ENCODE results near the gene ZFYVE19.
A peak's percentile ranks its signal among the peaks of the same experiment; 100 is the strongest.

The ZFYVE19 gene

DNA sequence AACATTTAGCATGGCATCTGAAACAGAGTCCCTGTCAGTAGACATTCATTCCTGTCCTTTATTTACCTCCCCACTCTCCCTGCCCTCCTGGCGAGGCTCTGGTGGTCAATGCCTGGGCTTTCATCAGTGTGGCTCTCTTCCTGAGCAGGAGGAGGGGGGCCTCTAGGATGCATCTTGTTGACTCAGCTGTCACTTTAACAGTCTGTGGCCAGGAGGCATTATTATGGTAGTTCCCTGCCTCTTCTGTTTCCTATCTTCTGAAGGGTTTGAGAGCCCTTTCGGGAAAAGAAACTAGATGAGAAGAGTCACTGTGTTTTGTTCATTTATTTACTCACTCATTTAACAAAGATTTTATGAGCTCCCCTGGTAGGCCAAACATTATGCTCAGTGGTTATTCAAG lies 24.0 kb downstream of the ZFYVE19 start:
- Histone ChIP-seq H3K9ac (ENCODE audit: low read length in 5 of 5) (no peak overlapping the region), H3K4me1 (ENCODE audit: control insufficient read depth in 5 of 5, insufficient read depth in 5 of 5, low read length in 5 of 5) (no peaks in the 10 kb centered on the region), H3K27ac (ENCODE audit: low read depth, low read length) (no peak overlapping the region), H3K27me3 (ENCODE audit: control insufficient read depth in 5 of 5, insufficient read depth in 4 of 5, low read length in 5 of 5) (peaks cover 0 to 6% (median 0%) of the 10 kb centered on the region in 5 donors), H3K9me3 (ENCODE audit: control insufficient read depth in 5 of 5, low read length in 5 of 5) (no peaks in the 10 kb centered on the region), H3K36me3 (ENCODE audit: control insufficient read depth in 5 of 5, insufficient read depth in 5 of 5, low read length in 5 of 5) (no peaks in the 10 kb centered on the region), H3K4me3 (ENCODE audit: low read depth in 1 of 5, low read length in 5 of 5) (no peak overlapping the region)

DNA sequence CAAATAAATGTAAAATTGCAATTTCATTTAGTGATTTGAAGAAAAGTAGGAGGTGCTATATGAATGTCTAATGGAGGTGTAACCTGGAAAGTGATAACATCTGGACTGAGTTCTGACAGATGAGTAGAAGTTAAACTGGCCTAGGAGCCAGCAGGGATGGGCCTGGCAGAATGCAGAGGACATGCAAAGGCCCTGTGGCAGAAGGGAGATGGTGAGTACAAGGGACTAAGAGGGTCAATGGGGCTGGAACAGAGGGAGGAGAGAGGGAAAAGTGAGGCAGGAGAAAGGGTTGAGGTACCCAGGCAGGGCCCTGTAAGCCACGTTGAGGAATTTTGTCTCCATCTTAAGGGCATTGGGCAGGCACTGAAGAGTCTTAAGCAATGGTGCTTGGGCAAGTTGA lies 25.0 kb downstream of the ZFYVE19 start:
- Histone ChIP-seq H3K27ac (ENCODE audit: low read depth, low read length) (no peak overlapping the region), H3K27me3 (ENCODE audit: control insufficient read depth in 5 of 5, insufficient read depth in 4 of 5, low read length in 5 of 5) (peaks cover 0 to 6% (median 0%) of the 10 kb centered on the region in 5 donors), H3K9me3 (ENCODE audit: control insufficient read depth in 5 of 5, low read length in 5 of 5) (no peaks in the 10 kb centered on the region), H3K36me3 (ENCODE audit: control insufficient read depth in 5 of 5, insufficient read depth in 5 of 5, low read length in 5 of 5) (no peaks in the 10 kb centered on the region), H3K4me1 (ENCODE audit: control insufficient read depth in 5 of 5, insufficient read depth in 5 of 5, low read length in 5 of 5) (no peaks in the 10 kb centered on the region), H3K4me3 (ENCODE audit: low read depth in 1 of 5, low read length in 5 of 5) (no peak overlapping the region), H3K9ac (ENCODE audit: low read length in 5 of 5) (no peak overlapping the region)

DNA sequence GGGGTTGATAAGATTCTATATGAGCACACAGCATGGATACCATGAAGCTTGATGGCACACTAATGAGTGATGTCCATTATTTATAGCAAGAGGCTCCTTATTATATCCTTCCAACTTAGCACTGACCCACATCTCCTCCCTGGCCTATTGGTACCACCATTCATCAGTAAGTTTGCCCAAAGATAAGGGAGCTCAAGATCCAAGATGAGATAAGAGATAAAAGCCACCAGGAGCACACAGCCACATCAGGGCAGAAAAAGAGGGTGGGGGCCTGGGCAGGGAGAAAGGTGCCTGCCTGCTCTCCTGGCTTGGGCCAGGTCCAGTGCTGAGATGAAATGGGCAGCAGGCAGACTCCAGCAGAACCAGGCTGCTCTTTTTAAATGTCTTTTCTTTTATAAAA lies 26.0 kb downstream of the ZFYVE19 start:
- no peaks in the 10 kb centered on the region for H3K9me3 ChIP-seq (ENCODE audit: control insufficient read depth in 5 of 5, low read length in 5 of 5)
- H3K9ac ChIP-seq (ENCODE audit: low read length in 5 of 5) = no peak overlapping the region
- no peak overlapping the region for H3K4me3 ChIP-seq (ENCODE audit: low read depth in 1 of 5, low read length in 5 of 5)
- H3K4me1 ChIP-seq (ENCODE audit: control insufficient read depth in 5 of 5, insufficient read depth in 5 of 5, low read length in 5 of 5) = no peaks in the 10 kb centered on the region
- H3K36me3 ChIP-seq (ENCODE audit: control insufficient read depth in 5 of 5, insufficient read depth in 5 of 5, low read length in 5 of 5) = no peaks in the 10 kb centered on the region
- peaks cover 0 to 6% (median 0%) of the 10 kb centered on the region in 5 donors for H3K27me3 ChIP-seq (ENCODE audit: control insufficient read depth in 5 of 5, insufficient read depth in 4 of 5, low read length in 5 of 5)
- no peak overlapping the region for H3K27ac ChIP-seq (ENCODE audit: low read depth, low read length)

DNA sequence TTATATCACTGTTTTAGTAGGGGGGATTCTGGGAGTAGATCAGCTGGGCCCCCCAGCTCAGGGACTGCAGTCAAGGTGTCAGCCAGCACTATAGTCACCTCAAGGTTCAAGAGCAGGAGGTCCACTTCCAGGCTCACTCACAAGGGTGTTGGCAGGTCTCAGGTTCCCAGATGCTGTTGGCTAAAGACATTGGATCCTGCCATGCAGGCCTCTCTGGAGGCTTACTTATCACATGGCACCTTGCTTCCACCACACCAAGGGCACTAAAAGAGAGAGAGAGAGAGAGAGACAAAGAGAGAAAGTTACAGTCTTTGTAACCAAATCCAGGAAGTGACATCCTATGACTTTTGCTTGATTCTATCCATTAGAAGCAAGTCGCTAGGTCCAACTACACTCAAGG lies 29.1 kb downstream of the ZFYVE19 start:
- Histone ChIP-seq H3K4me1 (ENCODE audit: control insufficient read depth in 5 of 5, insufficient read depth in 5 of 5, low read length in 5 of 5) (no peaks in the 10 kb centered on the region), H3K9me3 (ENCODE audit: control insufficient read depth in 5 of 5, low read length in 5 of 5) (no peaks in the 10 kb centered on the region), H3K27ac (ENCODE audit: low read depth, low read length) (no peak overlapping the region), H3K27me3 (ENCODE audit: control insufficient read depth in 5 of 5, insufficient read depth in 4 of 5, low read length in 5 of 5) (no peaks in the 10 kb centered on the region), H3K36me3 (ENCODE audit: control insufficient read depth in 5 of 5, insufficient read depth in 5 of 5, low read length in 5 of 5) (no peaks in the 10 kb centered on the region), H3K4me3 (ENCODE audit: low read depth in 1 of 5, low read length in 5 of 5) (no peak overlapping the region), H3K9ac (ENCODE audit: low read length in 5 of 5) (no peak overlapping the region)

DNA sequence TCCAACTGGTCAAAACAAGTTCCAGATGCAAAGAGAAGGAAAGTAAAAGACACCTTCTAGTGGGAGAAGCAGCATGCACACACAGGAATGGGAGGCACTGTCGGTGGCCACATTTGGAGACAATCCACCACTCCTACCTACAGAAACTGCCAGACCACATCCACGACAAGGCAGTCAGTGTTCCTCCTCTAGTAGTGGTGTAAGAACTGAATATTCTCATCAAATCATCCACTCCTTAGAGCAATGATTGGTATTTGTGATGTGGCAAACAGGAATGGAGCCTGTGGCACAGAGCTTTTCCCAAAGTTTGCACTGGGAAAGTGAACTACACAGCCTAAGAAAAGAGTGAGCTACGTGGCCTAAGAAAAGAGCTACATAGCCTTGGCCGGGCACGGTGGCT lies 31.9 kb downstream of the ZFYVE19 start:
- Histone ChIP-seq H3K36me3 (ENCODE audit: control insufficient read depth in 5 of 5, insufficient read depth in 5 of 5, low read length in 5 of 5) (no peaks in the 10 kb centered on the region), H3K27me3 (ENCODE audit: control insufficient read depth in 5 of 5, insufficient read depth in 4 of 5, low read length in 5 of 5) (peaks cover 0 to 8% (median 3%) of the 10 kb centered on the region in 5 donors), H3K4me3 (ENCODE audit: low read depth in 1 of 5, low read length in 5 of 5) (no peak overlapping the region), H3K4me1 (ENCODE audit: control insufficient read depth in 5 of 5, insufficient read depth in 5 of 5, low read length in 5 of 5) (peaks cover 0 to 5% (median 3%) of the 10 kb centered on the region in 5 donors), H3K9me3 (ENCODE audit: control insufficient read depth in 5 of 5, low read length in 5 of 5) (no peaks in the 10 kb centered on the region), H3K9ac (ENCODE audit: low read length in 5 of 5) (no peak overlapping the region), H3K27ac (ENCODE audit: low read depth, low read length) (no peak overlapping the region)

DNA sequence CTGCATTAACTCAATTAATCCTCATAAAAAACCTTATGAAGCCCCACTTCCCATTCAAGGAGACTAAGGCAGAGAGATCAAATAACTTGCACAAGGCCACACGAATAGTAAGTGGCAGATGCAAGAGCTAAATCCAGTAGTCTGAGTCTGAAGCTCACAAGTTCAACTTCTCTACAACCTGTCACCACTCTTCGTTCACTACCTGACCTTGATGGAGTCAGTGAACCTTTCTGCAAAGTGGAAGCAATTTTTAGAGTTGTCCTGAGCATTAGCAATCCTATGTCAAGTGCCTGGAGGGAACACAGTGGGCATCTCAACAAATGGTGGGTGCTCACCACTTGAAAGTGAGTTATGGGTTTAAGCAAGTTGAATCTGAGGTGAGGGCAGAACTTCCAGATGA lies 34.9 kb downstream of the ZFYVE19 start:
- Histone ChIP-seq H3K27me3 (ENCODE audit: control insufficient read depth in 5 of 5, insufficient read depth in 4 of 5, low read length in 5 of 5) (peaks cover 0 to 20% (median 15%) of the 10 kb centered on the region in 5 donors), H3K4me3 (ENCODE audit: low read depth in 1 of 5, low read length in 5 of 5) (no peak overlapping the region), H3K9me3 (ENCODE audit: control insufficient read depth in 5 of 5, low read length in 5 of 5) (no peaks in the 10 kb centered on the region), H3K9ac (ENCODE audit: low read length in 5 of 5) (no peak overlapping the region), H3K4me1 (ENCODE audit: control insufficient read depth in 5 of 5, insufficient read depth in 5 of 5, low read length in 5 of 5) (peaks cover 1 to 22% (median 17%) of the 10 kb centered on the region in 5 donors), H3K36me3 (ENCODE audit: control insufficient read depth in 5 of 5, insufficient read depth in 5 of 5, low read length in 5 of 5) (no peaks in the 10 kb centered on the region), H3K27ac (ENCODE audit: low read depth, low read length) (no peak overlapping the region)

DNA sequence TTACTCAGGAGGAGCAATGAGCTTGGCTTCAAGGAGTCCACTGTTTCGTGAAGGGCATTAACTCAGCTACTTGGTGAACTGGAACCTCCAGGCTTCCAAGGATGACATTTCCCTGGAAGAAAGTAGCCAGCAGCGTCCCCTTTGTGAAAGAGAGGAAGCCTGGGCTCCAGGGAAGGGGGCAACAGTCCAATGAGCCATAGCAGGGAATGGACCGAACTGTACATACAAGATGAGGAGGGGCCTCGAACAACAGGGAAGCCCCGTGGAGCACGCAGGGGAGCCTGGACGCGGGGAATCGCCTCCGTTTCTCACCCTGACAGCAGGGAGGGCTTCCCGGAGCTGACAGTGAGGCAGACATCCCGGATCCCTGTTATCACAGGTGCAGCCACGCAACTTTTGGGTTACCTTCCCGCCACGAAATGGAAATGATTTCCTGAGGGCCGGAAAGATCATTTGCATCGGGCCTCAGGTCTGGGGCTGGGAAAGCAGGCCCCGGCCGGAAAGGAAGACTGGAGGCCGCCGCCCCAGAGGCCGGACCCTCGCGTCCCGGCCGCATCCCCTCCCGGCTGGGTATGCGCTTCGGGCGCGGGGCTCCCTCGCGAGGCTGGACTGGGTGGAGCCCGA lies 36.5 kb downstream of the ZFYVE19 start:
- Histone ChIP-seq H3K9me3 (ENCODE audit: control insufficient read depth in 5 of 5, low read length in 5 of 5) (no peaks in the 10 kb centered on the region), H3K27me3 (ENCODE audit: control insufficient read depth in 5 of 5, insufficient read depth in 4 of 5, low read length in 5 of 5) (peaks cover 0 to 20% (median 15%) of the 10 kb centered on the region in 5 donors), H3K27ac (ENCODE audit: low read depth, low read length) (no peak overlapping the region), H3K4me3 (ENCODE audit: low read depth in 1 of 5, low read length in 5 of 5) (peak overlapping the region in 4 of 5 donors; percentile 8 to 67 (median 34)), H3K9ac (ENCODE audit: low read length in 5 of 5) (peak overlapping the region in 1 of 5 donors; percentile 32), H3K36me3 (ENCODE audit: control insufficient read depth in 5 of 5, insufficient read depth in 5 of 5, low read length in 5 of 5) (no peaks in the 10 kb centered on the region), H3K4me1 (ENCODE audit: control insufficient read depth in 5 of 5, insufficient read depth in 5 of 5, low read length in 5 of 5) (peaks cover 1 to 35% (median 20%) of the 10 kb centered on the region in 5 donors)

DNA sequence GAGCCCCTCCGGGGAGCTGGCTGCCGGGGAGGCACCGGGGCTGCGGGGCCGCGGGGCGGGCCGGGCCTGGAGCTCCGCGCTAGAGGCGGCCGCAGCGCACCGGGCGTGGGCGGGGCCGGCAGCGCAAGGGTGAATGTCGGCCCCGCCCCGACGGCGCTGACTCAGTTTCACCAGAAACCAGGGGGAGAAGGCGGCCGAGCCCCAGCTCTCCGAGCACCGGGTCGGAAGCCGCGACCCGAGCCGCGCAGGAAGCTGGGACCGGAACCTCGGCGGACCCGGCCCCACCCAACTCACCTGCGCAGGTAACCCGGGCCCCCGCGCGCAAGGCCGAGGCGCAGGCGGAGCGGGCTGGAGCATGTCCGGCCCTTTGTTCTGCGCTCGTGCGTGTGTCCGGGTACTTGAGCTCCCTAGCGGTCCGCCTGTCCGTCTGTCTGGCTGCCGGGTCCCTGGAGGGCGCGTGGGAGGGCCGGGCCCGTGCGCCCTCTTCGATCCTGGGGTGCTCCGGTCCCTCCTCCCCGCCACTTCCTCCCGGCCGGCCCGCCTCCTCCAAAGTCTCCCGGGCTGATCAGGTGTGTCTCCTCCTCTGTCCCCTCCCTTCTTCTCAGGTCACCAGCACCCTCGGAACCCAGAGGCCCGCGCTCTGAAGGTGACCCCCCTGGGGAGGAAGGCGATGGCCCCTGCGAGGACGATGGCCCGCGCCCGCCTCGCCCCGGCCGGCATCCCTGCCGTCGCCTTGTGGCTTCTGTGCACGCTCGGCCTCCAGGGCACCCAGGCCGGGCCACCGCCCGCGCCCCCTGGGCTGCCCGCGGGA lies 37.2 kb downstream of the ZFYVE19 start, which contains the start of gene SPINT1:
SPINT1 (plus strand) TSS at position 164 of the 811 bp plus-strand sequence; CDS start at position 671, 507 bp downstream.
- Histone ChIP-seq H3K36me3 (ENCODE audit: control insufficient read depth in 5 of 5, insufficient read depth in 5 of 5, low read length in 5 of 5) (no peaks in the 10 kb centered on the region), H3K27ac (ENCODE audit: low read depth, low read length) (no peak within 1 kb of the TSS), H3K4me1 (ENCODE audit: control insufficient read depth in 5 of 5, insufficient read depth in 5 of 5, low read length in 5 of 5) (peaks cover 1 to 35% (median 20%) of the 10 kb centered on the region in 5 donors), H3K9me3 (ENCODE audit: control insufficient read depth in 5 of 5, low read length in 5 of 5) (no peaks in the 10 kb centered on the region), H3K27me3 (ENCODE audit: control insufficient read depth in 5 of 5, insufficient read depth in 4 of 5, low read length in 5 of 5) (peaks cover 0 to 20% (median 15%) of the 10 kb centered on the region in 5 donors), H3K9ac (ENCODE audit: low read length in 5 of 5) (peak within 1 kb of the TSS in 2 of 5 donors; percentile 28 to 32), H3K4me3 (ENCODE audit: low read depth in 1 of 5, low read length in 5 of 5) (peak within 1 kb of the TSS; percentile 49 to 71 (median 60))

DNA sequence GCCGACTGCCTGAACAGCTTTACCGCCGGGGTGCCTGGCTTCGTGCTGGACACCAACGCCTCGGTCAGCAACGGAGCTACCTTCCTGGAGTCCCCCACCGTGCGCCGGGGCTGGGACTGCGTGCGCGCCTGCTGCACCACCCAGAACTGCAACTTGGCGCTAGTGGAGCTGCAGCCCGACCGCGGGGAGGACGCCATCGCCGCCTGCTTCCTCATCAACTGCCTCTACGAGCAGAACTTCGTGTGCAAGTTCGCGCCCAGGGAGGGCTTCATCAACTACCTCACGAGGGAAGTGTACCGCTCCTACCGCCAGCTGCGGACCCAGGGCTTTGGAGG lies 37.8 kb downstream of the ZFYVE19 start:
- Histone ChIP-seq H3K27me3 (ENCODE audit: control insufficient read depth in 5 of 5, insufficient read depth in 4 of 5, low read length in 5 of 5) (peaks cover 0 to 20% (median 15%) of the 10 kb centered on the region in 5 donors), H3K9ac (ENCODE audit: low read length in 5 of 5) (no peak overlapping the region), H3K27ac (ENCODE audit: low read depth, low read length) (no peak overlapping the region)

DNA sequence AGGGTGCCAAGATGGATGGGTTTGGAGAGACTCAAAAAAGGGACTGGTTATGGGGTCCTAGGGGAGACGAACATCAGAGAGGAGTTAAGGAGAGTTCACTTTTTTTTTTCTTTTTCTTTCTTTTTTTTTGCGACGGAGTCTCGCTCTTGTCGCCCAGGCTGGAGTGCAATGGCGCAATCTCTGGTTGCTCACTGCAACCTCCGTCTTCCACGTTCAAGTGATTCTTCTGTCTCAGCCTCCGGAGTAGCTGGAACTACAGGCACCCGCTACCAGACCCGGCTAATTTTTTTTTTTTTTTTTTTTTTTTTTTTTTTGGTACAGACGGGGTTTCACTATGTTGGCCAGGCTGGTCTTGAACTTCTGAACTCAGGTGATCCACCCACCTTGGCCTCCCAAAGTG lies 38.1 kb downstream of the ZFYVE19 start:
- Histone ChIP-seq H3K27ac (ENCODE audit: low read depth, low read length) (no peak overlapping the region), H3K27me3 (ENCODE audit: control insufficient read depth in 5 of 5, insufficient read depth in 4 of 5, low read length in 5 of 5) (peaks cover 0 to 20% (median 15%) of the 10 kb centered on the region in 5 donors), H3K4me3 (ENCODE audit: low read depth in 1 of 5, low read length in 5 of 5) (peak overlapping the region; percentile 49 to 71 (median 60)), H3K9me3 (ENCODE audit: control insufficient read depth in 5 of 5, low read length in 5 of 5) (no peaks in the 10 kb centered on the region), H3K9ac (ENCODE audit: low read length in 5 of 5) (no peak overlapping the region), H3K36me3 (ENCODE audit: control insufficient read depth in 5 of 5, insufficient read depth in 5 of 5, low read length in 5 of 5) (no peaks in the 10 kb centered on the region), H3K4me1 (ENCODE audit: control insufficient read depth in 5 of 5, insufficient read depth in 5 of 5, low read length in 5 of 5) (peaks cover 1 to 35% (median 20%) of the 10 kb centered on the region in 5 donors)

More for the DNA sequence above, 37.8 kb downstream of the ZFYVE19 start:
- H3K4me1 ChIP-seq (ENCODE audit: control insufficient read depth in 5 of 5, insufficient read depth in 5 of 5, low read length in 5 of 5) = peaks cover 1 to 35% (median 20%) of the 10 kb centered on the region in 5 donors
- H3K9me3 ChIP-seq (ENCODE audit: control insufficient read depth in 5 of 5, low read length in 5 of 5) = no peaks in the 10 kb centered on the region
- H3K36me3 ChIP-seq (ENCODE audit: control insufficient read depth in 5 of 5, insufficient read depth in 5 of 5, low read length in 5 of 5) = no peaks in the 10 kb centered on the region
- H3K4me3 ChIP-seq (ENCODE audit: low read depth in 1 of 5, low read length in 5 of 5) = peak overlapping the region; percentile 49 to 71 (median 60)
